Left ventricle myocardium inferior (tissue), 1 donor: ENCODE data around the gene PDPR. TPM values are rescaled to one million over a fixed set of nuclear protein-coding genes. Genes with fewer than 3 reads are reported as not detected.
"Not testable (repeated sequence)": the region's sequence is repeated elsewhere in the genome, so short reads cannot be mapped to it uniquely, and the experiment has no call there.

Experiments used
- DNase-seq: peaks from one replicate; pipeline ENCODE4 v3.0.0-alpha.2; 2020
- H3K27ac ChIP-seq: fragments of 200-600 bp; replicated peaks from 2 replicates; pipeline ENCODE4 v1.8.0; 2021
- H3K27me3 ChIP-seq: fragments of 200-600 bp; 2 replicates; pipeline ENCODE4 v1.8.0; 2021; ENCODE audit warnings: low read depth
- H3K36me3 ChIP-seq: fragments of 200-600 bp; 2 replicates; pipeline ENCODE4 v1.8.0; 2021
- H3K4me1 ChIP-seq: fragments of 200-600 bp; 2 replicates; pipeline ENCODE4 v1.8.0; 2021
- H3K4me3 ChIP-seq: fragments of 200-600 bp; 2 replicates; pipeline ENCODE4 v1.8.0; 2021; ENCODE audit warnings: mild to moderate bottlenecking, moderate library complexity
- H3K9me3 ChIP-seq: fragments of 200-600 bp; replicated peaks from 2 replicates; pipeline ENCODE4 v1.8.0; 2021
- intact Hi-C: fragments of 100-400 bp; cut with micrococcal nuclease; formaldehyde crosslinking; loops from one replicate; pipeline ENCODE4 v1.11.0; 2022
- total RNA-seq: library from RNA; stranded (reverse); fragmentation: NEBNext Ultra II Directional; extraction: Animal tissue kit (Norgen Biotek cat#: 25700); gene quantifications from one replicate; pipeline ENCODE4 v1.2.1, GENCODE V29; 2021
- TF ChIP-seq, protein P1 (sequence below): fragments of 200-600 bp; IDR thresholded peaks from 2 replicates; pipeline ENCODE4 v1.8.0; 2021; ENCODE audit warnings: antibody characterized with exemption, mild to moderate bottlenecking, borderline replicate concordance
- donor health status: DM: no; HTN: yes; CAD: no; lungs with severe emphysema.

The PDPR gene
- total RNA-seq, 1 donor from 2014 or later, result 22.2 TPM

DNA sequence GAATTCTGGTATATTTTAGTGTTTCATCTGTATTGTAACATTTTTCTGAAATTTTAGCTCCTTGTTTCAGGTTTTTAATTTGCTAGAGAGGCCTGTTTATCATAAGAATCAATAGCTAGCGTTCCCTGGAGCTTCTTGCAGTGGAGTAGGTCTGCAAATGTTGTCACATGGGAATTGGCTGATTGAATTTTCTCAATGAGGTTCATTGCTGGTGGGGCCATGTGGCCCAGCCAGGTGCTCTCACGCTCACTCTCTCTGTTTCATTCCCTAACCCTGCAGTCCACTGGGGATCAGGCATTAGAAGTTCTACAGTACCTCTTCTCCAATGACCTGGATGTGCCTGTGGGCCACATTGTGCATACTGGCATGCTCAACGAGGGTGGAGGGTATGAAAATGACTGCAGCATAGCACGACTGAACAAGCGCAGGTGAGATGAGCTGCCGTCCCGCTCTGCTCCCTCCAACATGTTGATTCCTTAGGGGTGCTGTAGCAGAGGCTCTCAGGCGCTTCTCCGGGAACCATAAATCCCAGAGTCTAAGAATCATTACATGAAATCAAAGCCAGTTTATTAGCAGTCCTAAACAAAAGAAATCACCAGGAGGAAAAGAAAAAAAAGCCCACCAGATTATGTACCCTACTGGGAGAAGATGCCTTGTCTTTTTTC, 29.2 kb downstream of the PDPR start:
- H3K9me3 ChIP-seq, DNase-seq, H3K4me3 ChIP-seq, intact Hi-C loops, H3K27ac ChIP-seq, H3K27me3 ChIP-seq, H3K4me1 ChIP-seq: not testable (repeated sequence)
- H3K36me3 ChIP-seq, result peaks cover 80% of the 10 kb centered on the region

DNA sequence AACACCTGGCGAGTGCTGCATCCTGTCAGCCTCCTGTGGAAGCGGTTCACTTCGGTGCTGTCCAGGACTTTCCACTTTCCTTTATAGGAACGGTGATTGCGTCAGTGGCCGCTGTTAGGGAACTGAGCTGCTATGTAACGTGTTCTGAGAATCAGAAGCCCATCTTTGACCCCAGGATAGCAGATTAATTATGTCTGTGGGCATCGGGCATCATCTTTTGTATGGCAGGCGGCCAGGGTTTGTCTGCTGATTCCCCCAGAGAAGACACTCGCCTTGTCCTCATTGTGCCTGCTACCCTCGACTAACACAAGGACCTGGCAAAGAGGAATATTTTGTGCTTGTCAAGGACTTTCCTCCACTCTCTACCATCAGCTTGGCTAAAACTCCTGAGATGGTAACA, 33.7 kb downstream of the PDPR start:
- DNase-seq, H3K27ac ChIP-seq, H3K4me3 ChIP-seq, H3K27me3 ChIP-seq, H3K4me1 ChIP-seq, H3K9me3 ChIP-seq, intact Hi-C loops: not testable (repeated sequence)
- peaks cover 79% of the 10 kb centered on the region for H3K36me3 ChIP-seq

DNA sequence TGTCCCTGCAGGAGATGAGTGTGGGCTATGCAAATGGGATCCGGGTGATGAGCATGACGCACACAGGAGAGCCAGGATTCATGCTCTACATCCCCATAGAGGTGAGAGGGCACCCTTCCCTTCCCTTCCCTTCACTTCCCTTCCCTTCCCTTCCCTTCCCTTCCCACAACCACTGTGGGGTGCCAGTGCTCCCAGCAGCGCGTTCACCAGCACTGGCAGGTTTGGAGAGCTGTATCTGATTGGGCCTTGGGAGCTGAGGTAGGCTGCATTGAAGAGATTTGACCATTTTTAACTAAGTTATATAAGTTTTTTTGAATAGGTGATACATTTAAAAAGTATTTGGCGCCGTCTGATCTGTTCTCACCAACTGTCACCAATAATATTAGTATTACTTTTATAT, 34.3 kb downstream of the PDPR start:
- H3K27ac ChIP-seq, H3K4me3 ChIP-seq, DNase-seq, H3K9me3 ChIP-seq, H3K4me1 ChIP-seq, H3K27me3 ChIP-seq, intact Hi-C loops: not testable (repeated sequence)
- H3K36me3 ChIP-seq, result peaks cover 79% of the 10 kb centered on the region

DNA sequence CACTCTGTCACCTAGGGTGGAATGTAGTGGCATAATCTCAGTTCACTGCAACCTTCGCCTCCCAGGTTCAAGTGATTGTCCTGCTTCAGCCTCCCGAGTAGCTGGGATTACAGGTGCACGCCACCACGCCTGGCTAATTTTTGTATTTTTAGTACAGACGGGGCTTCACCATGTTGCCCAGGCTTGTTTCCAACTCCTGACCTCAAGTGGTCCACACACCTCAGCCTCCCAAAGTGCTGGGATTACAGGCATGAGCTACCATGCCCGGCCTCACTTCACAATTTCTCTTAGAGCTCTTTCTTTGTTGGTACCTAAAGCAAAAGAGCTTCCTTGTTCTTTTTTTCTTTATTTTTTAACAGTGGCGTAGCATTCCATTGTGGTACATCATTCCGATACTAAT, 35.2 kb downstream of the PDPR start:
- H3K4me3 ChIP-seq, H3K27me3 ChIP-seq, DNase-seq, H3K27ac ChIP-seq, intact Hi-C loops, H3K9me3 ChIP-seq, H3K4me1 ChIP-seq: not testable (repeated sequence)
- peaks cover 82% of the 10 kb centered on the region for H3K36me3 ChIP-seq

DNA sequence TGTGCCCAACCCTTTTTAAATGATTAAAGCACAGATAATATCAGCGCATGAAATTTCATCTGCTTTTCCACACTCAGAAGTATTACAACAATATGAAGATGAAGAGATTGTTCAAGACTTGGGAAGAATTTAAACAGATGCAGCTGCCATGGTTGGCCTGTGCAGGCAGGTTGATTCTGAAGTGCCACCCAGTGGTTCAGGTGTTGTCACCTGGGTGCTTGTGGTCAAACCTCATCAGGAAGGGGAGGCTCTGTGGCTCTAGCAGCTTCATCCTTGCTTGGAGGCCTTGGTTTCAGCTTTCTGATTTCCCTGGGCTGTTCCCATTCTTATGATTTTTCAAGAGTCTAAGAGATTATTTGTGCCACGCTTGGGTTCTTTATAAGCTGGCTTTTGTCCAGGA, 37.3 kb downstream of the PDPR start:
- H3K4me3 ChIP-seq, result no peak overlapping the region
- TF ChIP-seq, protein P1, sequence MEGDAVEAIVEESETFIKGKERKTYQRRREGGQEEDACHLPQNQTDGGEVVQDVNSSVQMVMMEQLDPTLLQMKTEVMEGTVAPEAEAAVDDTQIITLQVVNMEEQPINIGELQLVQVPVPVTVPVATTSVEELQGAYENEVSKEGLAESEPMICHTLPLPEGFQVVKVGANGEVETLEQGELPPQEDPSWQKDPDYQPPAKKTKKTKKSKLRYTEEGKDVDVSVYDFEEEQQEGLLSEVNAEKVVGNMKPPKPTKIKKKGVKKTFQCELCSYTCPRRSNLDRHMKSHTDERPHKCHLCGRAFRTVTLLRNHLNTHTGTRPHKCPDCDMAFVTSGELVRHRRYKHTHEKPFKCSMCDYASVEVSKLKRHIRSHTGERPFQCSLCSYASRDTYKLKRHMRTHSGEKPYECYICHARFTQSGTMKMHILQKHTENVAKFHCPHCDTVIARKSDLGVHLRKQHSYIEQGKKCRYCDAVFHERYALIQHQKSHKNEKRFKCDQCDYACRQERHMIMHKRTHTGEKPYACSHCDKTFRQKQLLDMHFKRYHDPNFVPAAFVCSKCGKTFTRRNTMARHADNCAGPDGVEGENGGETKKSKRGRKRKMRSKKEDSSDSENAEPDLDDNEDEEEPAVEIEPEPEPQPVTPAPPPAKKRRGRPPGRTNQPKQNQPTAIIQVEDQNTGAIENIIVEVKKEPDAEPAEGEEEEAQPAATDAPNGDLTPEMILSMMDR, result no peak
- intact Hi-C loops, result no loop called here
- H3K9me3 ChIP-seq, result no peaks in the 10 kb centered on the region
- no peaks in the 10 kb centered on the region for H3K4me1 ChIP-seq
- no peaks in the 10 kb centered on the region for H3K27me3 ChIP-seq
- H3K36me3 ChIP-seq, result peaks cover 88% of the 10 kb centered on the region
- no peak overlapping the region for H3K27ac ChIP-seq
- no peak for DNase-seq

DNA sequence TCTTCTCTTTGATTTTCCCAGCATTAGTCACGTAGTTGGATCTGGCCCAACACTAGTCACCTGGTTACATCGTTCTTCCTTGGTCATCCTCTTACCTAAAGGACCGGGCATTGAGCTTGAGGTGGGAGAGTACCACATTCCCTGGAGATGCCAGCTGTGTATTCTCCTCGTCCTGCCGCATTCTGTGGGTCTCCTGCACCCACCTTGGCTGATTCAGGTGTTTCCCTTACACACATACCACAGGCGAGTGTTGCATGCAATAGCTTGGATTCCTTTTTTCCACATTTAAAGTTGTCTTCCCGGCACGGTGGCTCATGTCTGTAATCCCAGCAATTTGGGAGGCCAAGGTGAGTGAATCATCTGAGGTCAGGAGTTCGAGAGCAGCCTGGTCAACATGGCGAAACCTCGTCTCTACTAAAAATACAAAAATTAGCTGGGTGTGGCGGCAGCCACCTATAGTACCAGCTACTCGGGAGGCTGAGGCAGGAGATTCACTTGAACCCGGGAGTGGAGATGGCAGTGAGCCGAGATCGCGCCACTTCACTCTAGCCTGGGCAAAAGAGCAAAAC, 37.9 kb downstream of the PDPR start:
- H3K36me3 ChIP-seq, result peaks cover 94% of the 10 kb centered on the region

DNA sequence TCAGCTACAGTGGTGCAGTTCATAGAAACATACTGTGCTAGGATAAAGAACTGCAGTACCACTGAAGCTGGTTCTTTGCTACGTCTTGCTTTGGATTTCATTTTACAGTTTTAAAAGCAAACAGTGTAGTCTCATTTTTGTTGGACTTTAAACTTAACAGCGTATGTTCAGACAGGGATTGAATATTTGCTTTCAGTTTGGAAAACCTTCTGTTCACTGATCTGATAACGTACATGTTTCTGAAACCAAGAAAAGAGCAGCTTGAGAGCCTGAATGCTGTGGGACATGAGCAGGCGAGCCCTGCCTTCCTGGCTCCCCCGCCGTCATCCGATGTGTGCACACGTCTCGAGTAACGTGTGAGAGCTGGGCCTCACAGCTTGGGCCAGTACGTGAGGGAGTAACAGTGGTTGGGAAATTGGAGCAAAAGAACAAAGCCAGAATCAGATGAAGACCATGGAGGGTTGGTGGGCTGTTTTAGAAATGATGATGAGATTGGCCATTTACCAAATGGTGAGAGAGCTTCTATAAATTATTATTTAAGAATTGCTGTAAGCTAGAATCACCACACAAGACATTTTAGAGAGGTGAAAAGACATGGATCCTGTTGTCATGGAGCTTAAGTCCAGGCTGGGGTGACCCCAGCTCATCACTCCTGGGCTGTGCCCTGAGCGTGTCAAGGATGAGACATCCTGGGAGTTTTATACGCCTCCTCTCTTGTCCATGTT, 38.6 kb downstream of the PDPR start:
- Histone ChIP-seq H3K4me1 (no peaks in the 10 kb centered on the region), H3K4me3 (no peak overlapping the region), H3K36me3 (peaks cover 98% of the 10 kb centered on the region), H3K27me3 (no peaks in the 10 kb centered on the region), H3K27ac (no peak overlapping the region), H3K9me3 (no peaks in the 10 kb centered on the region)
- intact Hi-C loops, result no loop called here
- TF ChIP-seq, protein P1, result no peak
- DNase-seq, result no peak

More for the DNA sequence above, 37.9 kb downstream of the PDPR start:
- TF ChIP-seq, protein P1, result no peak
- no peaks in the 10 kb centered on the region for H3K4me1 ChIP-seq
- no peaks in the 10 kb centered on the region for H3K9me3 ChIP-seq
- no peak overlapping the region for H3K4me3 ChIP-seq
- no peaks in the 10 kb centered on the region for H3K27me3 ChIP-seq
- no peak overlapping the region for H3K27ac ChIP-seq
- intact Hi-C loops, result no loop called here
- DNase-seq, result no peak

DNA sequence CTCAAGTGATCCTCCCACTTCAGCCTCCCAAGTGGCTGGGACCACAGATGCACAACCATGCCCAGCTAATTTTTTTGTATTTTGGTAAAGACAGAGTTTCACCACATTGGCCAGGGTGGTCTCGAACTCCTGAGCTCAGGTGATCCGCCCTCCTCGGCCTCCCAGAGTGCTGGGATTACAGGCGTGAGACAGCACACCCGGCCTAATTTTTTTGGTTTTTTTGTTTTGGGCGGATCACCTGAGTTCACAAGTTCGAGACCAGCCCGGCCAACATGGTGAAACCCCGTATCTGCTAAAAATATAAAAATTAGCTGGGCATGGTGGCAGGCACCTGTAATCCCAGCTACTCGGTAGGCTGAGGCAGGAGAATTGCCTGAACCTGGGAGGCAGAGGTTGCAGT, 40.6 kb downstream of the PDPR start:
- H3K4me1 ChIP-seq, H3K9me3 ChIP-seq, H3K27ac ChIP-seq, intact Hi-C loops, DNase-seq, H3K27me3 ChIP-seq, H3K4me3 ChIP-seq: not testable (repeated sequence)
- H3K36me3 ChIP-seq, result peaks cover 98% of the 10 kb centered on the region
